Bronchial epithelial cell (primary cell): ENCODE measurements around the gene AMFR. TPM values are rescaled to one million over a fixed set of nuclear protein-coding genes. Genes with fewer than 3 reads are reported as not detected.

ENCODE experiments used
- DNase-seq: peaks from one replicate; pipeline ENCODE4 v3.0.0-alpha.2; 2010; ENCODE audit warnings: low read depth
- FAIRE-seq: peaks from 2 replicates; lab custom pipeline; 2011; peaks lifted over from hg19 to GRCh38; lab: Jason Lieb, UNC
- H3K27me3 ChIP-seq: 2 replicates; pipeline ENCODE4 v1.5.1; 2011; ENCODE audit warnings: low read length; ENCODE audit not compliant: control insufficient read depth, insufficient read depth
- H3K36me3 ChIP-seq: 2 replicates; pipeline ENCODE4 v1.5.1; 2011; ENCODE audit warnings: low read length; ENCODE audit not compliant: control insufficient read depth, insufficient read depth
- H3K4me3 ChIP-seq: 2 replicates; pipeline ENCODE4 v1.5.1; 2011; ENCODE audit warnings: mild to moderate bottlenecking, low read depth, low read length, control low read depth
- CTCF ChIP-seq: IDR thresholded peaks from 2 replicates; pipeline ENCODE4 v1.5.1; 2011; ENCODE audit warnings: mild to moderate bottlenecking, moderate library complexity, low read length, control low read depth, inconsistent platforms; ENCODE audit not compliant: insufficient read depth, severe bottlenecking
- total RNA-seq: library from RNA; depleted of rRNA; stranded (reverse); fragments of >200 nt; gene quantifications from 2 replicates; pipeline ENCODE4 v1.2.1, GENCODE V29; 2014

The AMFR gene
- total RNA-seq, 1 donor from 2014 or later = 224 TPM

GRCh38 chr16:56423584-56424403 lies 1.6 kb downstream of the AMFR start:
- no peaks in the 10 kb centered on the region for H3K27me3 ChIP-seq
- no peak for DNase-seq
- no peak for TF ChIP-seq CTCF
- no peak for FAIRE-seq
- peak overlapping the region; percentile 72 for H3K4me3 ChIP-seq
- no peaks in the 10 kb centered on the region for H3K36me3 ChIP-seq

- FAIRE-seq = no peak
These were observed 2.4 kb downstream of the AMFR start for GRCh38 chr16:56422896-56423441.

GRCh38 chr16:56421976-56422669 lies 3.2 kb downstream of the AMFR start:
- no peaks in the 10 kb centered on the region for H3K27me3 ChIP-seq
- TF ChIP-seq CTCF = no peak
- no peaks in the 10 kb centered on the region for H3K36me3 ChIP-seq
- H3K4me3 ChIP-seq = no peak overlapping the region
- FAIRE-seq (no peak), DNase-seq (no peak)

More at GRCh38 chr16:56422896-56423441, 2.4 kb downstream of the AMFR start:
- H3K4me3 ChIP-seq = no peak overlapping the region
- no peaks in the 10 kb centered on the region for H3K27me3 ChIP-seq
- H3K36me3 ChIP-seq = no peaks in the 10 kb centered on the region
- no peak for TF ChIP-seq CTCF
- DNase-seq = no peak

GRCh38 chr16:56421313-56421712 lies 4.0 kb downstream of the AMFR start:
- DNase-seq = no peak
- H3K4me3 ChIP-seq = no peak overlapping the region
- H3K36me3 ChIP-seq = no peaks in the 10 kb centered on the region
- FAIRE-seq = no peak
- TF ChIP-seq CTCF = no peak
- H3K27me3 ChIP-seq = no peaks in the 10 kb centered on the region

- no peak for TF ChIP-seq CTCF
- no peak for DNase-seq
- no peaks in the 10 kb centered on the region for H3K36me3 ChIP-seq
- H3K4me3 ChIP-seq = no peak overlapping the region
- FAIRE-seq = no peak
- no peaks in the 10 kb centered on the region for H3K27me3 ChIP-seq
These were observed 4.7 kb downstream of the AMFR start for GRCh38 chr16:56420613-56421012.
